T-helper 2 cell treated with Interferon-gamma antibody and Interleukin-4, amounts not matched to agents 5 μg/mL and 100 μg/mL, for 36 hours (primary cell): ENCODE measurements around the gene URI1.

Experiments
- DNase-seq: peaks from one replicate; pipeline ENCODE4 v3.0.0; 2021; ENCODE audit warnings: low spot score
- H3K27ac Mint-ChIP-seq: one replicate; pipeline ENCODE4 v1.8.0; 2021; ENCODE audit warnings: mild to moderate bottlenecking, mixed read lengths
- H3K27me3 Mint-ChIP-seq: one replicate; pipeline ENCODE4 v1.8.0; 2021; ENCODE audit warnings: low read depth, mixed read lengths
- H3K36me3 Mint-ChIP-seq: one replicate; pipeline ENCODE4 v1.8.0; 2021; ENCODE audit warnings: low read depth, mixed read lengths
- H3K4me1 Mint-ChIP-seq: one replicate; pipeline ENCODE4 v1.8.0; 2021; ENCODE audit warnings: low read depth, mixed read lengths
- H3K4me3 Mint-ChIP-seq: one replicate; pipeline ENCODE4 v1.8.0; 2022; ENCODE audit warnings: mild to moderate bottlenecking, moderate library complexity, mixed read lengths
- H3K9me3 Mint-ChIP-seq: one replicate; pipeline ENCODE4 v1.8.0; 2021; ENCODE audit warnings: mixed read lengths

The URI1 gene

GRCh38 chr19:30004403-30004802 is 62.4 kb downstream of the URI1 start:
- no peaks in the 10 kb centered on the region for H3K27me3 Mint-ChIP-seq
- no peak overlapping the region for H3K4me3 Mint-ChIP-seq
- H3K4me1 Mint-ChIP-seq = peaks cover 53% of the 10 kb centered on the region
- peaks cover 48% of the 10 kb centered on the region for H3K36me3 Mint-ChIP-seq
- H3K27ac Mint-ChIP-seq = peak overlapping the region; percentile 7
- peaks cover 17% of the 10 kb centered on the region for H3K9me3 Mint-ChIP-seq
- no peak for DNase-seq

- no peak for DNase-seq
- Mint-ChIP-seq H3K4me3 (peak overlapping the region; percentile 76), H3K27me3 (no peaks in the 10 kb centered on the region), H3K36me3 (peaks cover 43% of the 10 kb centered on the region), H3K27ac (peak overlapping the region; percentile 83), H3K4me1 (peaks cover 45% of the 10 kb centered on the region), H3K9me3 (peaks cover 2% of the 10 kb centered on the region)
These were observed 64.2 kb downstream of the URI1 start for GRCh38 chr19:30006207-30006606.

GRCh38 chr19:30008169-30008568 is 66.1 kb downstream of the URI1 start:
- H3K27me3 Mint-ChIP-seq = no peaks in the 10 kb centered on the region
- H3K27ac Mint-ChIP-seq = no peak overlapping the region
- H3K4me3 Mint-ChIP-seq = no peak overlapping the region
- peaks cover 42% of the 10 kb centered on the region for H3K36me3 Mint-ChIP-seq
- peaks cover 45% of the 10 kb centered on the region for H3K4me1 Mint-ChIP-seq
- H3K9me3 Mint-ChIP-seq = no peaks in the 10 kb centered on the region
- no peak for DNase-seq

- H3K36me3 Mint-ChIP-seq = peaks cover 48% of the 10 kb centered on the region
- no peak for DNase-seq
These were observed 67.0 kb downstream of the URI1 start for GRCh38 chr19:30009013-30009412.

GRCh38 chr19:30011051-30011578 is 69.1 kb downstream of the URI1 start:
- peaks cover 43% of the 10 kb centered on the region for H3K36me3 Mint-ChIP-seq
- DNase-seq = no peak
- H3K4me1 Mint-ChIP-seq = peaks cover 21% of the 10 kb centered on the region
- no peaks in the 10 kb centered on the region for H3K9me3 Mint-ChIP-seq
- H3K27ac Mint-ChIP-seq = no peak overlapping the region
- no peak overlapping the region for H3K4me3 Mint-ChIP-seq
- H3K27me3 Mint-ChIP-seq = no peaks in the 10 kb centered on the region

More at GRCh38 chr19:30009013-30009412, 67.0 kb downstream of the URI1 start:
- no peak overlapping the region for H3K4me3 Mint-ChIP-seq
- no peaks in the 10 kb centered on the region for H3K27me3 Mint-ChIP-seq
- H3K4me1 Mint-ChIP-seq = peaks cover 39% of the 10 kb centered on the region
- no peaks in the 10 kb centered on the region for H3K9me3 Mint-ChIP-seq
- no peak overlapping the region for H3K27ac Mint-ChIP-seq

GRCh38 chr19:30014770-30015169 is 72.7 kb downstream of the URI1 start:
- Mint-ChIP-seq H3K36me3 (peaks cover 34% of the 10 kb centered on the region), H3K9me3 (no peaks in the 10 kb centered on the region), H3K4me3 (no peak overlapping the region), H3K4me1 (peaks cover 6% of the 10 kb centered on the region), H3K27me3 (no peaks in the 10 kb centered on the region), H3K27ac (no peak overlapping the region)
- no peak for DNase-seq

- Mint-ChIP-seq H3K4me1 (peaks cover 5% of the 10 kb centered on the region), H3K27ac (no peak overlapping the region), H3K9me3 (no peaks in the 10 kb centered on the region), H3K27me3 (no peaks in the 10 kb centered on the region), H3K36me3 (peaks cover 30% of the 10 kb centered on the region), H3K4me3 (no peak overlapping the region)
- no peak for DNase-seq
These were observed 75.1 kb downstream of the URI1 start for GRCh38 chr19:30017172-30017571.

- peaks cover 4% of the 10 kb centered on the region for H3K4me1 Mint-ChIP-seq
- no peak overlapping the region for H3K4me3 Mint-ChIP-seq
- no peak for DNase-seq
- peaks cover 27% of the 10 kb centered on the region for H3K36me3 Mint-ChIP-seq
- H3K27me3 Mint-ChIP-seq = no peaks in the 10 kb centered on the region
- no peak overlapping the region for H3K27ac Mint-ChIP-seq
- no peaks in the 10 kb centered on the region for H3K9me3 Mint-ChIP-seq
These were observed 78.2 kb downstream of the URI1 start for GRCh38 chr19:30020189-30020588.

GRCh38 chr19:30022659-30023058 is 80.6 kb downstream of the URI1 start:
- Mint-ChIP-seq H3K4me1 (no peaks in the 10 kb centered on the region), H3K27me3 (no peaks in the 10 kb centered on the region), H3K4me3 (no peak overlapping the region), H3K36me3 (peaks cover 29% of the 10 kb centered on the region), H3K27ac (no peak overlapping the region), H3K9me3 (no peaks in the 10 kb centered on the region)
- no peak for DNase-seq

GRCh38 chr19:30023330-30023729 is 81.3 kb downstream of the URI1 start:
- Mint-ChIP-seq H3K27me3 (no peaks in the 10 kb centered on the region), H3K27ac (no peak overlapping the region), H3K9me3 (no peaks in the 10 kb centered on the region), H3K4me3 (no peak overlapping the region), H3K36me3 (peaks cover 32% of the 10 kb centered on the region), H3K4me1 (peaks cover 2% of the 10 kb centered on the region)
- no peak for DNase-seq

- Mint-ChIP-seq H3K36me3 (peaks cover 32% of the 10 kb centered on the region), H3K27me3 (no peaks in the 10 kb centered on the region)
These were observed 82.1 kb downstream of the URI1 start for GRCh38 chr19:30024091-30024490.

GRCh38 chr19:30026933-30027332 is 84.9 kb downstream of the URI1 start:
- Mint-ChIP-seq H3K36me3 (peaks cover 51% of the 10 kb centered on the region), H3K4me3 (no peak overlapping the region)

More at GRCh38 chr19:30024091-30024490, 82.1 kb downstream of the URI1 start:
- H3K9me3 Mint-ChIP-seq = peaks cover 1% of the 10 kb centered on the region
- no peak overlapping the region for H3K27ac Mint-ChIP-seq
- H3K4me1 Mint-ChIP-seq = peaks cover 6% of the 10 kb centered on the region
- H3K4me3 Mint-ChIP-seq = no peak overlapping the region
- no peak for DNase-seq

GRCh38 chr19:30028118-30028991 is 86.3 kb downstream of the URI1 start:
- H3K9me3 Mint-ChIP-seq = peaks cover 18% of the 10 kb centered on the region
- no peak overlapping the region for H3K27ac Mint-ChIP-seq
- DNase-seq = no peak
- H3K4me1 Mint-ChIP-seq = peaks cover 25% of the 10 kb centered on the region
- H3K4me3 Mint-ChIP-seq = no peak overlapping the region
- H3K36me3 Mint-ChIP-seq = peaks cover 54% of the 10 kb centered on the region
- H3K27me3 Mint-ChIP-seq = no peaks in the 10 kb centered on the region

More at GRCh38 chr19:30026933-30027332, 84.9 kb downstream of the URI1 start:
- H3K27ac Mint-ChIP-seq = no peak overlapping the region
- H3K27me3 Mint-ChIP-seq = no peaks in the 10 kb centered on the region
- H3K4me1 Mint-ChIP-seq = peaks cover 25% of the 10 kb centered on the region
- no peak for DNase-seq
- H3K9me3 Mint-ChIP-seq = peaks cover 9% of the 10 kb centered on the region

- no peaks in the 10 kb centered on the region for H3K27me3 Mint-ChIP-seq
- no peak overlapping the region for H3K4me3 Mint-ChIP-seq
- no peak overlapping the region for H3K27ac Mint-ChIP-seq
- peaks cover 25% of the 10 kb centered on the region for H3K4me1 Mint-ChIP-seq
- H3K9me3 Mint-ChIP-seq = peaks cover 24% of the 10 kb centered on the region
- no peak for DNase-seq
- H3K36me3 Mint-ChIP-seq = peaks cover 55% of the 10 kb centered on the region
These were observed 86.9 kb downstream of the URI1 start for GRCh38 chr19:30028992-30029343.
